HG03064 (cell line): ENCODE data around the gene ATP6V0A1.
"Not testable (repeated sequence)": the region's sequence is repeated elsewhere in the genome, so short reads cannot be mapped to it uniquely, and the experiment has no call there.

ENCODE experiments used
- ATAC-seq: cut with Tn5 transposase; IDR thresholded peaks from one replicate; pipeline ENCODE4 v1.9.1; 2021; ENCODE audit warnings: low read depth; ENCODE audit not compliant: unreplicated experiment

ATP6V0A1 gene

GRCh38 chr17:42555961-42556617, 97.4 kb downstream of the ATP6V0A1 start:
- ATAC-seq, result not testable (repeated sequence)

GRCh38 chr17:42559075-42559474, 100.4 kb downstream of the ATP6V0A1 start:
- no peak for ATAC-seq

GRCh38 chr17:42560246-42560645, 101.6 kb downstream of the ATP6V0A1 start:
- no peak for ATAC-seq

- ATAC-seq, result no peak
These were observed 103.3 kb downstream of the ATP6V0A1 start, which contains the start of gene COASY for GRCh38 chr17:42561897-42562387. COASY (plus strand) TSS chr17:42562148; CDS start chr17:42562623, 475 bp downstream.

GRCh38 chr17:42562388-42563142, 103.9 kb downstream of the ATP6V0A1 start:
- ATAC-seq, result no peak

- ATAC-seq, result no peak
These were observed 104.4 kb downstream of the ATP6V0A1 start for GRCh38 chr17:42563143-42563509.

GRCh38 chr17:42563543-42563942, 104.9 kb downstream of the ATP6V0A1 start:
- no peak for ATAC-seq

- ATAC-seq, result no peak
These were observed 105.3 kb downstream of the ATP6V0A1 start for GRCh38 chr17:42563950-42564349.

GRCh38 chr17:42564815-42565522, 106.3 kb downstream of the ATP6V0A1 start:
- no peak for ATAC-seq

- no peak for ATAC-seq
These were observed 107.0 kb downstream of the ATP6V0A1 start for GRCh38 chr17:42565523-42566214.

- no peak for ATAC-seq
These were observed 107.7 kb downstream of the ATP6V0A1 start for GRCh38 chr17:42566215-42566882.

GRCh38 chr17:42566883-42567573, 108.3 kb downstream of the ATP6V0A1 start, which contains the start of gene MLX:
MLX (plus strand) TSS chr17:42567100; CDS start chr17:42567125, 25 bp downstream.
- peak; percentile 41 for ATAC-seq

- no peak for ATAC-seq
These were observed 109.8 kb downstream of the ATP6V0A1 start for GRCh38 chr17:42568341-42569111.

GRCh38 chr17:42571435-42572225, 113.0 kb downstream of the ATP6V0A1 start:
- no peak for ATAC-seq
